ENCODE measurements around the gene NLGN1.

NLGN1 gene

DNA sequence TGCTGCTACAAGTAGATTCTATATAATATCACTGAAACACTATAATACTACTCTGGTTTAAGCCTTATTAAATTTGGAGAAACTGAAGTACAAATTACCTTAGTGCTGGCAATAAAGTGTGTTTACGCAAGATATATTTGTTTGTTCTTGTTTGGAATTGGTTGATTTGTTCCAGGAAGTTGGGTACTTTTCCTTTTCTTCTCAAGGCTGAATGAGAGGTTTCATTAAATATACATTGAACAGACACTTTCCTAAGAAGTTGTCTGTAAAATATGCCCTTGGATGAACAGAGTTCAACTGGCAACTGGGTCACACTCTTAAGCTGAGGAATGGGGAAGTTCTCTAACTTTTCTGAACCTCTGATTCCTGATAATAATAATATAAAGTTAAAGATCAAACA is 919.5 kb downstream of the NLGN1 start:
- no peak for DNase-seq

DNA sequence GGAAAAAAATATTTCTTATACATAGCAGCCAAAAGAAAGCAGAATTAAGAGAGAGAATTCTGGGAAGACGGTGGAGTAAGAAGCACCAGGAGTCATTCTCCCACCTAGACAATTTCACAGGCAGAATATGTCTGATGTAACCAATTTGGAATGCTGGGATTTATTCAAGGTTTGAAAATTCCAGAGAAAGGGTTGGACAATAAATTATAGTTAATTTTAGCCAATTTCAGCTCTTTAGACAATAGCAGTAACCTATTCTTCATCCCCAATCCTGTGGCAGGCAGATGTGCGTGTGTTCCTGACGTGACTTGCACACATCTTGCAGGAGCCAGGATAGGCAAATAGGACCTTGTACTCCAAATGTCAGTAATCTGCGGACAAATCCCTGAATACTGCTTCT is 920.6 kb downstream of the NLGN1 start:
- no peak for DNase-seq

DNA sequence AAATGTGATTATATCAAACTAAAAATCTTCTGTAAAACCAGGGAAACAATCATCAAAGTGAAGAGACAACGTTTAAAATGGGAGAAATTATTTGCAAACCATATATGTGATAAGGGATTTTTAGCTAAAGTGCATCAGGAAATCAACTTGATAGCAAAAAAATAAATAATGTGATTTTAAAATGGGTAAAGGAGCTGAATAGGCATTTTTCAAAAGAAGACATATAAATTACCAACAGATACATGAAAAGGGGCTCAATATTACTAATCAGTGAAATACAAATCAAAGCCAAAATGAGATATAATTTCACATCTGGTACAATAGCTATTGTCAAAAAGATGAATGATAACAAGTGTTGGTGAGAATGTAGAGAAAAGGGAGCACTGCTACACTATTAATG is 924.0 kb downstream of the NLGN1 start:
- no peak for DNase-seq

DNA sequence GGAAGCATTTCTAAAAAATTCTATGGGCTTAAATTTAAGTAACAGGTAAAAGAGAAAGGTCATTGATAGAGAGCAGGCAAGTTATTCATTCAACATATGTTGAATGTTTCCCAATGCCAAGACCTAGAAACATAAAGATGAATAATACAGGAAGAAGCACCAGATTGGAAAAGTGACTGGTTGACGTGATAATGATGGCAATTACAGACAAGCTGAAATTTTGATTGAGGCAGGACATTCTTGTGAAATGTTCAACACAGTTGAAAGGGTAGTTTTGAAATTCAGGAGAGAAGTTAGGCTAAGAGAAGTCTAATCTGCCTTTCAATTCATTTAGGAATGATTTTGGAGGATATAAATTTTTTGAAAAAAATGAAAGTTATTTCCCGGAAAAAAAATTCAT is 925.2 kb downstream of the NLGN1 start:
- DNase-seq: no peak

DNA sequence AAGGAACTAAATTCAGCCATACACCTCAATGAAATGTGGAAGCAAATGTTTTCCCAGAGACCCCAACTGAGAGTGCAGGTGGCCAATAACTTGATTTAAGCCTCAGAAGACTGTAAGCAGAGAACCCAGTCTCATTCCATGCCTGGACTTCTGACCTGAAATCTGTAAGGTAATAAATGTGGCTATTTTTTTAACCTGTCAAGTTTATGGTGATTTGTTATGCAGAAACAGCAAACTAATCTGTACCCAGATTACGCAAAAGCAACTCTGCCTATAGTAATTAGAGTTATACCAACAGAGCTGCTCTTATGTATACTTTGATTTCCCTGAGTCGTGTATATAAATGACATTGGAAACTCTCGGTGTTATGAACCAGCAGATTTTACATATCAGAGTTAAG is 927.6 kb downstream of the NLGN1 start:
- DNase-seq: no peak

DNA sequence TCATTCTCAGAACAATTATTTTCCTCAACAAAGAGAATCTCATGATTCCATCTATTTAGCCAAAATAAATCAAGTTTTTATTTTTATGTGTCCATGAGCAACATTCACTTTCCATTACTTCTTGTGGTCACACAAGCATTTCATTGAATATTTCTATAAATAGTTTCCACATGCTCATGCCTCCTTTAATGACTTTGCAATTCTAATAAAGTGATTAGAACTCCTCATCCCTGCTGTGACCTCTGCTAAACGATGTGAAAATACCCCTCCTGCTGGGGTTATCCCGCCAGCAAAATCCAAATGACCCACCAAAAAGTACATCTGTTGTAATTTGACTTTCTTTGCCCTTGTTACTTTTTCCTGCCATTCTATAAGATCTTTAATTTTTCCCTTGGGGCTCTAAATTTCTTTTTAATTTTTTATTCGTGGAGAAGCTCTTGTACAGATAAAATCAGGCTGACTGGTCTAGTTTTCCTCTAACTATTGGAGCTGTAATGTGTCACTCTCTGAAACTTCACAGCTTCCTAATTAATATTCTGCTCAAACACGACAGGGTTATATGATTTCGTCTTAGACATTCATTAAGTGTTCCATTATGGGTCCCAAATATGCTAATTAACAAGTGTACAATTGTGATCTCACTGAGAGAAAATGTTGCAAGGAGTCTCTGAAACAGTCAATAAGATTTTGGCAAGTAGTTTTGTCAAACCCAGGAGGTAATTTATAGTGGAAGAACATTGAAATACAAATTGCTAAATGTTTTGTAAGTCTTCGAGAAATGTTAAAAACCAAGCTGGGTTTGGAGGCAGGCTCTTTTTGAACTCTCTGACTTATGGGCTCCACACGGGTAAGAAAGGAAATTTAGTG is 928.5 kb downstream of the NLGN1 start:
- no peak for DNase-seq

DNA sequence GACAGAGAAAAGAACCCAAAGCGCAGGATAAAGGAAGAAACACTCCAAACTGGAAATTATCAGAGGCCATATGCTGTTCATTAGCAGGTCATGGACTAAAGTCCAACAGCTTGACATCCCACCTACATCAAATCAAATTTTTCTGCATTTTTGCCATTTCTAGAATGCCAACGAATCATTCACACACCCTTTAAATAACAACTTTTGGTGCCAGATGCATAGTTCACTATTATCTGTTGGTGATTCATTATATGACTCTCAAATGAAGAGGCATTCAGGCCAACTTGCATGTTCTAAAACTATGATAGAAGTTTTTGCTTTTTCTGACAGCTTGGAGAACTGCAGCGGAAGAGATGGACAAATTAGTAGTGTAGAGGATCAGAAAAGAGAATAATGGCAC is 931.8 kb downstream of the NLGN1 start:
- no peak for DNase-seq

DNA sequence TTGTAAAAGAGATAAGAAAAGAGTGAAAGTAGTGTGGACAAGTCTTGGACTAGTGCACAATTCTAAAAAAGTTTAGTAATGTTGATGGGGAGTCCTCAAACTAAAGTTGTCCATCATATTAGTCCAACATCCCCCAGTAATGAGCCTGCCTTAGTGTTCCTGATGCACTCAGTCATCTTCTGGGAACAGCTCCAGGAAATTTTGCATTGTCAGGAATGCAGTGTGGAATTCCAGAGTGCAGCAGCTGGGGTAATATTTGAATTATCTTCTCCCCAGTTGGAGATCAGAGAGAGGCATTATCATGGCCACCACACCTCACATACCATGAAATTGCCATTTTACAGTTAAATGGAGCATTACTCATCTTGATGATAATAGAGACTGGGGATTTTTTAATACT is 932.8 kb downstream of the NLGN1 start:
- DNase-seq: no peak

DNA sequence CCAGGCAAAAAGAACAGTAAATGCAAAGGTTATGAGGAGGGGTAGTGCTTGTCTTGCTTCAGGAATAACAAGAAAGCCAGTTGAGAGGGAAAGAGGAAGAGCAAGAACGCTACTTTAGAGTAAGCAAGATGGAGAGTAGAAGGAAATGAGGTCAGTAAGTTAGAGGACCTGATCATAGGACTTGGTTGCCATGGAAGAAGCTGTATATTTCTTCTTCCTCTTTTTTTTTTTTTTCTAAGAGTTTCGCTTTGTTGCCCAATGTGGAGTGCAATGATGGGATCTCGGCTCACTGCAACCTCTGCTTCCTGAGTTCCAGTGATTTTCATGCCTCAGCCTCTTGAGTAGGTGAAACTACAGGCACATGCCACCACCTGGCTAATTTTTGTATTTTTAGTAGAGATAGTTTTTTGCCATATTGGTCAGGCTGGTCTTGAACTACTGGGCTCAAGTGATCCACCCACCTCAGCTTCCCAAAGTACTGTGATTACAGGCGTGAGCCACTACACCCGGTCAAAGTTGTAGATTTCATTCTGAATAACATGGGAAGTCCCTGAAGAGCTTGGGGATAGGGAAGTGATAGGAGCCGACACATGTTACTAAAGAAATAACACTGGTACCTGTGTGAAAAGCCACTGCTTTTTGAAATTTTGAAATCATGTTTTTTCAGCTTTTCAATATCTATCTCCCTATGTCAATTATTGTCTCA is 933.7 kb downstream of the NLGN1 start:
- DNase-seq: no peak

DNA sequence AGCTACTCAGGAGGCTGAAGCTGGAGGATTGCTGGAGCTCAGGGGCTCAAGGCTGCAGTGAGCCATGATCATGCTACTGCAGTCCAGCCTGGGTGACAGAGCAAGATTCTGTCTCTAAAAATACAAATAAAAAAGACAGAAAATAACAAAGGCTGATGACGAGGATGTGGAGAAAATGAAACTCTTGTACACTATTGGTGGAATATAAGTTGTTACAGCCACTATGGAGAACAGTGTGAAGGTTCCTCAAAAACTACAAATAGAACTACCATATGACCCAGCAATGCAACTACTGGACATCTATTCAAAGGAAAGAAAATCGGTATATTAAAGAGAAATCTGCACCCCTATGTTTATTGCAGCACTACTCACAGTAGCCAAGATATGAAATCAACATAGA is 934.8 kb downstream of the NLGN1 start:
- DNase-seq: no peak

DNA sequence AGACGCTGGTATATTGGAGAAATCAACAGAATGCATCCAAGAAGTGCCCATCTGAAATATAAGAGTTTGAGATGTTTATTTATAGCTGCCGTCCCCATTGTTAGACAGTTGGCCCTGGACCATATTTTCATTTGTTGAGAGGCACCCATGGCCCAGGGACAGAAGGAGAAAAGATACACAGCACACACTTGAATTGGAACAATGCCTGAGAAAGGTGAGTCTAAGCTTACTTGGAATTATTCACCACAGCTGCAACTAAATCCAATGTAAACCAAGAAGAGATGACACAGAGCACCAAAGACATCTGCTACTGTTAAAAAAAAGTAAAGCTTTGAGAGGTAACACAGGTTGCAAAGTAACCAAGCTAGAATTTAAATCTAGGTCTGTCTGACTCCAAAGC is 936.1 kb downstream of the NLGN1 start:
- DNase-seq: no peak

DNA sequence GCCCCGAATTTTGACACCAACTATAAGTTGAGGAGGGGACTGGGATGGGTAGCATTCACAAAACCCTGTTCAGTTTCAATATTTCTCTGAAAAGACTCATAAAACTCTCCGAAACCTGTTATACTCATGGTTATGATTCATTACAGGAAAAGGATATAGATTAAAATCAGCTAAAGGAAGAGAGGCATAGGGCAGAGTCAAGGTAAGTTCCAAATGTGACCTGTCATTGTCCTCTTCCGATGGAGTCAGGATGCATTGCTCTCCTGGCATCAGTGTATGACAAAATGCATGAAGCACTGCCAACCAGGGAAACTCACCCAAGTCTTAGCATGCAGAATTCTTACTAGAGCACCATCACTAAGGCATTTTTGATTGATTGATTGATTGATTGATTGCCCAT is 936.6 kb downstream of the NLGN1 start:
- no peak for DNase-seq

DNA sequence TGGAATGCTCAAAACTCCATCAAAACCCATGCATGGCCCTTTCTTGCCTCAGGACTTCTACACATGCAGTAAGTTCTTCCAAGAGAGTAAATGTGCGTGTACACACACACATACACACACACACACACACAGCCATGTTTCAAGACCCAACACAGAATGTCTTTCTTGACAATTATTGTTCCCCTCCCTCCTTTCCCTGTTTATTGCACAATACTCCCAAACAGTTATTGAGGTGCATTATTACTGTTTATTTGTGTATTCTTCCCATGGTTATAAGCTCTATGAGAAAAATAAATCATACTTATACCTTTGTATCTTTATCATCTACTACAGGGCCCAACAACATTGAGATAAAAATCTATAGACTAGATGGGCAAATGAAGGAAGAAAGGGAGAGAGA is 937.8 kb downstream of the NLGN1 start:
- no peak for DNase-seq

DNA sequence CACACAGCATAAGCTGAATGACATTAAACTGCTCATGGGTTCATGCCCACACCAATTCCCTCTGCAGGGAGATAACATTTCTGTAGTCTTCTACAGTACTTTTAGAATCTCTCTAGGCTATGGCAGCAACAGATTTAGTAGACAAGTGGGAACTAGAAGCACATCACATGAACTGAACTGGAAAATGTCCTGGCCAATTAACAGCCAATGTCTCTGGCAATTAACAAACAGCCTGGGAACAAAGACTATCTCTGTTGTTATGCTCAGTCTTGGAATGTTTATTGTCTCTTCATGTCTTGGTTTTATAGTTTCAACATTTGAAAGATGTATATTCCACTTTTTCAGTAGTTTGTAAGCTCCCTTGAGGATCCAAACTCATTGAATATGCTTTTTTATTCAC is 938.4 kb downstream of the NLGN1 start:
- no peak for DNase-seq

Data from stimulated activated CD4-positive, alpha-beta T cell treated with anti-CD3 and anti-CD28 coated beads, Interleukin-2, amount 100 ng/mL, for 24 hours (primary cell).